MM.1S (cell line): ENCODE measurements around the gene TNFAIP3.
"Not testable (repeated sequence)": the region's sequence is repeated elsewhere in the genome, so short reads cannot be mapped to it uniquely, and the experiment has no call there.

Experiments
- DNase-seq: peaks from one replicate; pipeline ENCODE4 v3.0.0-alpha.2; 2015
- H2AFZ ChIP-seq: fragments of 300-600 bp; sonication (generic); 2 replicates; pipeline ENCODE4 v1.6.0; 2016; ENCODE audit warnings: antibody characterized with exemption, low read length
- H3F3A ChIP-seq: fragments of 300-600 bp; sonication (generic); 2 replicates; pipeline ENCODE4 v1.6.1; 2016; ENCODE audit warnings: mild to moderate bottlenecking, antibody characterized with exemption, low read length, moderate library complexity, mixed read lengths; ENCODE audit not compliant: insufficient read depth
- H3K27ac ChIP-seq: fragments of 300-600 bp; sonication (generic); 2 replicates; pipeline ENCODE4 v1.5.1; 2016; ENCODE audit warnings: mild to moderate bottlenecking, low read length
- H3K27me3 ChIP-seq: fragments of 300-600 bp; sonication (generic); replicated peaks from 2 replicates; pipeline ENCODE4 v1.6.0; 2016; ENCODE audit warnings: low read length; ENCODE audit not compliant: insufficient read depth
- H3K36me3 ChIP-seq: fragments of 300-600 bp; sonication (generic); replicated peaks from 2 replicates; pipeline ENCODE4 v1.6.1; 2016; ENCODE audit warnings: mild to moderate bottlenecking, low read length, mixed read lengths; ENCODE audit not compliant: insufficient read depth
- H3K4me1 ChIP-seq: fragments of 300-600 bp; sonication (generic); 2 replicates; pipeline ENCODE4 v1.6.1; 2016; ENCODE audit warnings: low read length, mixed read lengths
- H3K4me2 ChIP-seq: fragments of 300-600 bp; sonication (generic); 2 replicates; pipeline ENCODE4 v1.6.0; 2016; ENCODE audit warnings: low read depth, low read length
- H3K4me3 ChIP-seq: fragments of 300-600 bp; sonication (generic); 2 replicates; pipeline ENCODE4 v1.5.1; 2016; ENCODE audit warnings: low read length, mixed read lengths
- H3K79me2 ChIP-seq: fragments of 300-600 bp; sonication (generic); 2 replicates; pipeline ENCODE4 v1.6.1; 2016; ENCODE audit warnings: mixed run types, low read length, mixed read lengths
- H3K9ac ChIP-seq: fragments of 300-600 bp; sonication (generic); 2 replicates; pipeline ENCODE4 v1.6.1; 2016; ENCODE audit warnings: low read length, mixed read lengths
- H3K9me2 ChIP-seq: fragments of 300-600 bp; sonication (generic); replicated peaks from 2 replicates; pipeline ENCODE4 v1.6.1; 2016; ENCODE audit warnings: mild to moderate bottlenecking, low read length, mixed read lengths; ENCODE audit not compliant: insufficient read depth
- H3K9me3 ChIP-seq: fragments of 300-600 bp; sonication (generic); replicated peaks from 2 replicates; pipeline ENCODE4 v1.6.1; 2016; ENCODE audit warnings: mild to moderate bottlenecking, low read length, mixed read lengths; ENCODE audit not compliant: insufficient read depth
- H4K20me1 ChIP-seq: fragments of 300-600 bp; sonication (generic); 2 replicates; pipeline ENCODE4 v1.6.1; 2016; ENCODE audit warnings: mild to moderate bottlenecking, low read length, moderate library complexity, mixed read lengths; ENCODE audit not compliant: insufficient read depth
- CTCF ChIP-seq: fragments of 300-600 bp; sonication (generic); IDR thresholded peaks from 2 replicates; pipeline ENCODE4 v1.5.1; 2016; ENCODE audit warnings: antibody characterized with exemption, low read length, mixed read lengths
- EZH2 ChIP-seq: fragments of 300-600 bp; sonication (generic); optimal IDR thresholded peaks from 2 replicates; pipeline ENCODE3; 2017; ENCODE audit warnings: low read depth, mild to moderate bottlenecking, antibody characterized with exemption, low read length, mixed read lengths
- EZH2phosphoT487 ChIP-seq: fragments of 300-600 bp; sonication (generic); IDR thresholded peaks from 2 replicates; pipeline ENCODE4 v1.6.1; 2018; ENCODE audit warnings: antibody characterized with exemption, low read length

The TNFAIP3 gene

GRCh38 chr6:137882225-137882961, 15.3 kb downstream of the TNFAIP3 start:
- H3K27ac ChIP-seq = no peak overlapping the region; the same call in 1 of the 2 replicates

GRCh38 chr6:137883400-137884148, 16.5 kb downstream of the TNFAIP3 start:
- Histone ChIP-seq H3K9me2 (no peaks in the 10 kb centered on the region), H3K4me3 (no peak overlapping the region), H3K4me1 (peaks cover 28% of the 10 kb centered on the region), H3K27ac (peak overlapping the region; percentile 34; the same call in 1 of the 2 replicates), H3K4me2 (no peak overlapping the region), H2AFZ (no peak overlapping the region), H4K20me1 (peaks cover 25% of the 10 kb centered on the region; the same call in 1 of the 2 replicates), H3K9me3 (no peaks in the 10 kb centered on the region), H3K9ac (no peak overlapping the region), H3K36me3 (peaks cover 36% of the 10 kb centered on the region), H3K79me2 (peaks cover 39% of the 10 kb centered on the region), H3F3A (peaks cover 59% of the 10 kb centered on the region), H3K27me3 (no peaks in the 10 kb centered on the region)
- TF ChIP-seq EZH2 (no peak), CTCF (no peak), EZH2phosphoT487 (no peak)
- no peak for DNase-seq

More at GRCh38 chr6:137882225-137882961, 15.3 kb downstream of the TNFAIP3 start:
- Histone ChIP-seq H3K4me1 (peaks cover 40% of the 10 kb centered on the region), H3K36me3 (peaks cover 47% of the 10 kb centered on the region), H3F3A (peaks cover 71% of the 10 kb centered on the region), H3K4me2 (no peak overlapping the region), H2AFZ (no peak overlapping the region), H3K27me3 (no peaks in the 10 kb centered on the region), H4K20me1 (peaks cover 32% of the 10 kb centered on the region; the same call in 1 of the 2 replicates), H3K9me2 (no peaks in the 10 kb centered on the region), H3K4me3 (no peak overlapping the region), H3K9ac (no peak overlapping the region), H3K9me3 (no peaks in the 10 kb centered on the region), H3K79me2 (peaks cover 51% of the 10 kb centered on the region)
- TF ChIP-seq EZH2phosphoT487 (no peak), CTCF (no peak), EZH2 (no peak)
- no peak for DNase-seq

GRCh38 chr6:137884149-137884909, 17.3 kb downstream of the TNFAIP3 start:
- H3K9me3 ChIP-seq = no peaks in the 10 kb centered on the region
- no peak for DNase-seq
- no peak overlapping the region for H2AFZ ChIP-seq
- H3K27me3 ChIP-seq = no peaks in the 10 kb centered on the region
- peaks cover 32% of the 10 kb centered on the region for H3K79me2 ChIP-seq
- H3K4me2 ChIP-seq = no peak overlapping the region
- no peaks in the 10 kb centered on the region for H3K9me2 ChIP-seq
- peaks cover 18% of the 10 kb centered on the region; the same call in 1 of the 2 replicates for H4K20me1 ChIP-seq
- peaks cover 35% of the 10 kb centered on the region for H3K36me3 ChIP-seq
- no peak overlapping the region for H3K9ac ChIP-seq
- 0 out of 2 replicates have a peak, but pooled peaks cover 21% of the 10 kb centered on the region for H3K4me1 ChIP-seq
- peaks cover 51% of the 10 kb centered on the region for H3F3A ChIP-seq
- no peak overlapping the region for H3K4me3 ChIP-seq
- TF ChIP-seq EZH2phosphoT487 = no peak
- no peak for TF ChIP-seq EZH2
- TF ChIP-seq CTCF = no peak
- H3K27ac ChIP-seq = no peak overlapping the region

- not testable (repeated sequence) for H3K9ac ChIP-seq, H2AFZ ChIP-seq, H3K4me3 ChIP-seq, H3K27ac ChIP-seq, H3K9me2 ChIP-seq, DNase-seq, H3K4me2 ChIP-seq, H3K27me3 ChIP-seq, H3K9me3 ChIP-seq
- Histone ChIP-seq H3K4me1 (0 out of 2 replicates have a peak, but pooled peaks cover 17% of the 10 kb centered on the region), H3K36me3 (peaks cover 31% of the 10 kb centered on the region), H4K20me1 (peaks cover 14% of the 10 kb centered on the region; the same call in 1 of the 2 replicates), H3F3A (peaks cover 46% of the 10 kb centered on the region), H3K79me2 (peaks cover 26% of the 10 kb centered on the region)
These were observed 17.8 kb downstream of the TNFAIP3 start for GRCh38 chr6:137884910-137885229.

GRCh38 chr6:137886226-137886625, 19.2 kb downstream of the TNFAIP3 start:
- Histone ChIP-seq H3K79me2 (peaks cover 13% of the 10 kb centered on the region), H3K36me3 (peaks cover 18% of the 10 kb centered on the region), H3K4me1 (0 out of 2 replicates have a peak, but pooled peaks cover 12% of the 10 kb centered on the region), H3F3A (peaks cover 32% of the 10 kb centered on the region)
- H3K9ac ChIP-seq, DNase-seq, H3K4me2 ChIP-seq, H3K27ac ChIP-seq, H3K9me3 ChIP-seq, H2AFZ ChIP-seq, H4K20me1 ChIP-seq, H3K9me2 ChIP-seq, H3K4me3 ChIP-seq, H3K27me3 ChIP-seq: not testable (repeated sequence)
